MM.1S (cell line): ENCODE results near the gene GDF9.

Experiments used
- CTCF ChIP-seq: fragments of 300-600 bp; sonication (generic); IDR thresholded peaks from 2 replicates; pipeline ENCODE4 v1.5.1; 2016; ENCODE audit warnings: antibody characterized with exemption, low read length, mixed read lengths
- EZH2 ChIP-seq: fragments of 300-600 bp; sonication (generic); optimal IDR thresholded peaks from 2 replicates; pipeline ENCODE3; 2017; ENCODE audit warnings: low read depth, mild to moderate bottlenecking, antibody characterized with exemption, low read length, mixed read lengths
- EZH2phosphoT487 ChIP-seq: fragments of 300-600 bp; sonication (generic); IDR thresholded peaks from 2 replicates; pipeline ENCODE4 v1.6.1; 2018; ENCODE audit warnings: antibody characterized with exemption, low read length

- no peak for TF ChIP-seq CTCF
- no peak for TF ChIP-seq EZH2
- TF ChIP-seq EZH2phosphoT487, result no peak
Measured at GRCh38 chr5:132815454-132815853, 50.8 kb downstream of the GDF9 start.
